ENCODE results near the gene MALRD1.

The MALRD1 gene

GRCh38 chr10:19707376-19707775 is 658.8 kb downstream of the MALRD1 start:
- TF ChIP-seq CTCF (conservative IDR thresholded peaks at IDR 0.05; ENCODE audit: low read depth): no peak
- no peak for DNase-seq (ENCODE audit: low spot score)
- no peak overlapping the region for H3K27ac ChIP-seq
- ChIA-PET CTCF (interaction anchor here (0.7 kb wide), 1 partner anchor 17 kb away, joined by 5 read pairs; no protein-coding TSS in a partner anchor), POLR2A (ENCODE audit: low non-redundant PET) (no interaction called here)

GRCh38 chr10:19708031-19708430 is 659.4 kb downstream of the MALRD1 start:
- no peak for DNase-seq (ENCODE audit: low spot score)
- no peak overlapping the region for H3K27ac ChIP-seq
- TF ChIP-seq CTCF (conservative IDR thresholded peaks at IDR 0.05; ENCODE audit: low read depth): no peak
- POLR2A ChIA-PET (ENCODE audit: low non-redundant PET): no interaction called here
- CTCF ChIA-PET: interaction anchor here (0.7 kb wide), 1 partner anchor 16 kb away, joined by 5 read pairs; no protein-coding TSS in a partner anchor

GRCh38 chr10:19710600-19710999 is 662.0 kb downstream of the MALRD1 start:
- H3K27ac ChIP-seq: no peak overlapping the region
- DNase-seq (ENCODE audit: low spot score): no peak
- TF ChIP-seq CTCF (conservative IDR thresholded peaks at IDR 0.05; ENCODE audit: low read depth): no peak
- ChIA-PET POLR2A (ENCODE audit: low non-redundant PET) (no interaction called here), CTCF (no interaction called here)

GRCh38 chr10:19713159-19713558 is 664.6 kb downstream of the MALRD1 start:
- DNase-seq (ENCODE audit: low spot score): no peak
- POLR2A ChIA-PET (ENCODE audit: low non-redundant PET): no interaction called here
- TF ChIP-seq CTCF (conservative IDR thresholded peaks at IDR 0.05; ENCODE audit: low read depth): no peak
- no peak overlapping the region for H3K27ac ChIP-seq
- CTCF ChIA-PET: no interaction called here

- no peak for TF ChIP-seq CTCF (conservative IDR thresholded peaks at IDR 0.05; ENCODE audit: low read depth)
- no peak for DNase-seq (ENCODE audit: low spot score)
- no peak overlapping the region for H3K27ac ChIP-seq
- POLR2A ChIA-PET (ENCODE audit: low non-redundant PET): no interaction called here
- CTCF ChIA-PET: interaction anchor here (0.5 kb wide), 1 partner anchor 102 kb away, joined by 3 read pairs; no protein-coding TSS in a partner anchor
Observed at GRCh38 chr10:19713800-19714525, 665.4 kb downstream of the MALRD1 start.

- ChIA-PET CTCF (interaction anchor here (0.7 kb wide), 1 partner anchor 1399 kb away, joined by 3 read pairs; no protein-coding TSS in a partner anchor), POLR2A (ENCODE audit: low non-redundant PET) (no interaction called here)
- no peak for TF ChIP-seq CTCF (conservative IDR thresholded peaks at IDR 0.05; ENCODE audit: low read depth)
- no peak for DNase-seq (ENCODE audit: low spot score)
- H3K27ac ChIP-seq: no peak overlapping the region
Observed at GRCh38 chr10:19719284-19719683, 670.7 kb downstream of the MALRD1 start.
